Measurements from ENCODE around the gene ADNP. TPM values are rescaled to one million over a fixed set of nuclear protein-coding genes. Genes with fewer than 3 reads are reported as not detected.

The ADNP gene
- total RNA-seq, 2 donors from 2014 or later: 32.5 to 61.4 TPM

DNA sequence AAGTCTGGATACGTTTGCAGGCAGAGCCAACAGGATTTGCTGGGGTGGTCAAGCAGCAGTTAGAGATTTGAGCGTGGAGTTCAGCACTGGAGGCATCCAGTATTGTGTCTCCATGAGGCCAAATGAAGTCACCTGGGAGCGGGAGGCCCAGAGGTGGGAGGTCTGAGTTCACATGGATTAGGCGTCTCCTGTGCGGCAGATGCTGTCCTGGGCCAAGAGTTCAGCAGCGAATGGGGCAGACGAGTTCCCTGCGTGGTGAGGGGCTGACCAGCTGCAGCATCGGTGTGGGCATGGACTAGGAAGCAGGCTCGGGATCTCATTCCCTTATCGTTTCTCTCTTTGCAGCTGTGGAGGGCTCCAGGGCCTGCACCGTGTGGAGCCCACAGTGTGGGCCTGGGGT, 70.2 kb downstream of the ADNP start:
- DNase-seq (ENCODE audit: low spot score): no peak
- H3K4me3 ChIP-seq: no peak overlapping the region
- no peaks in the 10 kb centered on the region for H3K4me1 ChIP-seq (ENCODE audit: control insufficient read depth in 1 of 2, low read depth in 2 of 2)
- no peak for TF ChIP-seq CTCF (IDR thresholded peaks at IDR 0.05)
- H3K36me3 ChIP-seq: no peaks in the 10 kb centered on the region
- H3K27ac ChIP-seq: no peak overlapping the region
- no peak for ATAC-seq (ENCODE audit: insufficient number of reproducible peaks, low FRiP score, low read depth)
- no peaks in the 10 kb centered on the region for H3K9me3 ChIP-seq
- H3K27me3 ChIP-seq (replicated peaks; ENCODE audit: insufficient read depth): no peaks in the 10 kb centered on the region

DNA sequence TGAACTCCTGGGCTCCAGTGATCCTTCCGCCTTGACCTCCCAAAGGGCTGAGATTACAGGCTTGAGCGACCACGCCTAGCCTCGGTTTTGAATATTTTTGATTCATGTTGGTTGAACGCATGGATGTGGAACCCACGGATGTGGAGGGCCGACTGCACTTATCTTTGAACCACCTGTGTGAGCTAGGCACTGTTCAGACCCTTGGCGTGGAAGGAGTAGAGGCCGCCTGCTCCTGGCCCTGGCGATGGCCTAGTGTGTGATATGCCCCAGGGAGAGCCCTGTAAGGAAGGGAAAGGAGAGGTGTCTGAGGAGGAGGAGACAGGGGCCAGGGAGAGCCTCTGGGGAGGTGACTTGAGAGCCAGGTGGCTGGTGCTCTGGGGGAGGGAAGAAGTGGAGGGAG, 72.1 kb downstream of the ADNP start:
- no peak for TF ChIP-seq CTCF (IDR thresholded peaks at IDR 0.05)
- Histone ChIP-seq H3K36me3 (no peaks in the 10 kb centered on the region), H3K4me3 (no peak overlapping the region), H3K27me3 (replicated peaks; ENCODE audit: insufficient read depth) (no peaks in the 10 kb centered on the region), H3K27ac (no peak overlapping the region), H3K9me3 (no peaks in the 10 kb centered on the region), H3K4me1 (ENCODE audit: control insufficient read depth in 1 of 2, low read depth in 2 of 2) (no peaks in the 10 kb centered on the region)
- DNase-seq (ENCODE audit: low spot score) (no peak), ATAC-seq (ENCODE audit: insufficient number of reproducible peaks, low FRiP score, low read depth) (no peak)

- Histone ChIP-seq H3K4me3 (no peak overlapping the region), H3K27ac (no peak overlapping the region), H3K27me3 (replicated peaks; ENCODE audit: insufficient read depth) (no peaks in the 10 kb centered on the region), H3K36me3 (no peaks in the 10 kb centered on the region), H3K4me1 (ENCODE audit: control insufficient read depth in 1 of 2, low read depth in 2 of 2) (no peaks in the 10 kb centered on the region), H3K9me3 (no peaks in the 10 kb centered on the region)
- ATAC-seq (ENCODE audit: insufficient number of reproducible peaks, low FRiP score, low read depth) (no peak), DNase-seq (ENCODE audit: low spot score) (no peak)
- no peak for TF ChIP-seq CTCF (IDR thresholded peaks at IDR 0.05)
These were observed 72.7 kb downstream of the ADNP start for GRCh38 chr20:50858525-50858924.

DNA sequence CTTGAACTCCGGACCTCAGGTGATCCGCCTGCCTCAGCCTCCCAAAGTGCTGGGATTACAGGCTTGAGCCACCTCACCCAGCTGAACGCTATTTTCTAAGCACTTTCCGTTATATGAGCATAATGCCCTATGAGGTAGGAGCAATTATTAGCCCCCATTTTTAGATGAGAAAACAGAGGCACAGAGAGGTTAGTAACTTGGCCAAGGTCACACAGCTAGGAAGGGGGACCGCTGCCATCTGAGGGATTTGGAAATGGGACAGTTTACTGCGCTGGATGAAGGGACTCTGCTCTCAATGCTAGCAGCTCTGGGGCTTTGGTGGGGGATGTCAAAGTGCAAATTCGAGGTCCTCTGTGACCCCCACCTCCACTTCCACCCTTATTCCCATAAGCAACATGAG, 73.9 kb downstream of the ADNP start:
- ATAC-seq (ENCODE audit: insufficient number of reproducible peaks, low FRiP score, low read depth) (no peak), DNase-seq (ENCODE audit: low spot score) (no peak)
- Histone ChIP-seq H3K36me3 (no peaks in the 10 kb centered on the region), H3K27me3 (replicated peaks; ENCODE audit: insufficient read depth) (no peaks in the 10 kb centered on the region), H3K4me3 (no peak overlapping the region), H3K4me1 (ENCODE audit: control insufficient read depth in 1 of 2, low read depth in 2 of 2) (no peaks in the 10 kb centered on the region), H3K27ac (no peak overlapping the region), H3K9me3 (no peaks in the 10 kb centered on the region)
- no peak for TF ChIP-seq CTCF (IDR thresholded peaks at IDR 0.05)

GRCh38 chr20:50856475-50857041, 74.7 kb downstream of the ADNP start:
- Histone ChIP-seq H3K4me1 (ENCODE audit: control insufficient read depth in 1 of 2, low read depth in 2 of 2) (no peaks in the 10 kb centered on the region), H3K27ac (no peak overlapping the region), H3K4me3 (no peak overlapping the region), H3K36me3 (no peaks in the 10 kb centered on the region), H3K27me3 (replicated peaks; ENCODE audit: insufficient read depth) (no peaks in the 10 kb centered on the region), H3K9me3 (no peaks in the 10 kb centered on the region)
- DNase-seq (ENCODE audit: low spot score) (no peak), ATAC-seq (ENCODE audit: insufficient number of reproducible peaks, low FRiP score, low read depth) (no peak)
- TF ChIP-seq CTCF (IDR thresholded peaks at IDR 0.05): no peak

All from thoracic aorta (tissue), 2 donors.